Lower leg skin (tissue), 4 donors: ENCODE data around the gene IGSF21. TPM values are rescaled to one million over a fixed set of nuclear protein-coding genes. Genes with fewer than 3 reads are reported as not detected.

ENCODE experiments used
- DNase-seq, 2 donors: peaks; one replicate each; pipeline ENCODE4 v3.0.0-alpha.2; 2019; ENCODE audit warnings: low spot score in 2 of 2
- H3K4me3 ChIP-seq: fragments of 200-600 bp; sonication (generic); 2 replicates; pipeline ENCODE4 v1.5.1; 2017; ENCODE audit warnings: mild to moderate bottlenecking, low read depth; ENCODE audit not compliant: poor library complexity, severe bottlenecking
- CTCF ChIP-seq, 3 donors: fragments of 450-650 bp; IDR thresholded peaks; one replicate each; pipeline ENCODE4 v1.5.1; 2016; ENCODE audit warnings: antibody characterized with exemption in 3 of 3, mild to moderate bottlenecking in 3 of 3, moderate library complexity in 2 of 3
- POLR2A ChIP-seq, 2 donors: fragments of 450-650 bp; IDR thresholded peaks; one replicate each; pipeline ENCODE4 v1.6.1; 2016 to 2017; ENCODE audit warnings: antibody characterized with exemption in 2 of 2, mild to moderate bottlenecking in 1 of 2, moderate library complexity in 1 of 2
- WGBS, 2 donors: methylation state at CpG; one replicate each; pipeline ENCODE4 v1.1.5; 2018; 5-methylcytosine and 5-hydroxymethylcytosine counted together
- intact Hi-C: fragments of 100-400 bp; cut with DNase I; formaldehyde crosslinking; loops from one replicate; pipeline ENCODE4 v1.15.0; 2023; ENCODE audit warnings: low total_unique reads
- total RNA-seq, 4 donors: library from RNA; depleted of rRNA; stranded (reverse); fragments of >200 nt; gene quantifications; one replicate each; pipeline ENCODE4 v1.1.0, GENCODE V29; 2016

IGSF21 gene
- total RNA-seq, 4 donors from 2014 or later: 0.66 to 3.0 (median 1.3) TPM

DNA sequence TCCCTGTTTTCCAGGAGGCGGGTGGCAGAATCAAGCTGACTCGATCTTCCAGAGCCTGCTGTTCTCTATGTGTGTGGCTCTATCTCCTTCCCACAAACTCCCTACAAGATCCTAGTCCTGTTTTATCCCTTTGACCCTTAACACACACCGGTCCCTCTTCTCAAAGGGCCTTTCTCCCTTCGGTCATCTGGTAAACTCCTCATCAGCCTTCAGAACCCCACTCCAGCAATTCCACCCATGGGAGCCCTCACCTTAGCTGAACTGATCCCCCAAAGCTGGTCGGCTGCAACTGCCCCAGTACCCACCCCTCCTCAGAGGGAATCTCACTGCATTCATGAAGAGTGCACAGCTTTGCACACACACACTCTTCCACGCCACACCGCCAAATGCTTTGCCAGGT is 184.9 kb downstream of the IGSF21 start:
- TF ChIP-seq CTCF (IDR thresholded peaks at IDR 0.05): no peak
- TF ChIP-seq POLR2A (IDR thresholded peaks at IDR 0.05): no peak
- no peak for DNase-seq
- intact Hi-C loops: loop anchor here (10.0 kb wide), 1 partner anchor 282 kb away; no protein-coding TSS in a partner anchor
- no peak overlapping the region for H3K4me3 ChIP-seq
- WGBS, 2 donors: 84 to 88% methylated on average over 7 of the region's 7 CpGs

- 56 to 67% methylated on average over 6 of the region's 6 CpGs for WGBS, 2 donors
- intact Hi-C loops: loop anchor here (10.0 kb wide), 1 partner anchor 282 kb away; no protein-coding TSS in a partner anchor
- TF ChIP-seq CTCF (IDR thresholded peaks at IDR 0.05): no peak
- TF ChIP-seq POLR2A (IDR thresholded peaks at IDR 0.05): no peak
These were observed 185.7 kb downstream of the IGSF21 start for GRCh38 chr1:18293291-18293690.

DNA sequence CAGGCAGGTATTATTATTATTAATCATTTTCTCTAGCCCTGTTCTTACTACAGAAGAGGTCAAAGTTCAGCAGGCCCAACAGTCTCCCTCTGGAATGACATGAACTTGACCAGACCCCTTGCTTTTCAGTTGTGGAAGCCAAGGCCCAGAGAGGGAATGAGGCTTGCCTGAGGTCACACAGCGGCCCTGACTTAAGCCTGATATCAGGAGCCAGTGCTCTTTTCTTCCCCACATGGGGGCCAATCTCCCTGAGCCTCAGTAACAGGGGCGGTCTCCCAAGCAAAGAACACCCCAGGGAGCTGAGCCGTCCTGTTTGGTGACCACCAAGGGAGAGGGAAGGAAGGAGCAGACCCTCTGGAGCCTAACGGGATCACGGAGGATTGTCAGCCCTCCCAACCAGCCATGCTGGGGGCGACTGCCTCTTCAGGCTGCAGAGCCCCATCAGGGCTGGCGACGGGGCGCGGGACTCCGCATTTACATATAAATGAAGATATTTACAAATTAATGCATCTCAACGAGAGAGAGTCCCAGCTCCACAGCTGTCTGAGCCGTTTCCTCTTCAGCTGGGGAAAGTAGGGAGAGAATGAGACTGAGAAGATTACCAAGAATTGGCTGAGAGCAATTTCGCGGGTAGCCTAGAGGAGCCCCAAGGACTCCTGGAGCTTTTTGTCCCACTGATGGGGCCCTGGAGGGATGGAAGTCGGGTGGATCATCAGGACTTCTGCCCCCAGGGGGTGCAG is 187.0 kb downstream of the IGSF21 start:
- DNase-seq: no peak
- WGBS, 2 donors: 41 to 53% methylated on average over 16 of the region's 16 CpGs
- no peak overlapping the region for H3K4me3 ChIP-seq
- no peak for TF ChIP-seq POLR2A (IDR thresholded peaks at IDR 0.05)
- TF ChIP-seq CTCF (IDR thresholded peaks at IDR 0.05): no peak
- intact Hi-C loops: loop anchor here (10.0 kb wide), 1 partner anchor 280 kb away; no protein-coding TSS in a partner anchor

More at GRCh38 chr1:18293291-18293690, 185.7 kb downstream of the IGSF21 start:
- no peak overlapping the region for H3K4me3 ChIP-seq
- no peak for DNase-seq

DNA sequence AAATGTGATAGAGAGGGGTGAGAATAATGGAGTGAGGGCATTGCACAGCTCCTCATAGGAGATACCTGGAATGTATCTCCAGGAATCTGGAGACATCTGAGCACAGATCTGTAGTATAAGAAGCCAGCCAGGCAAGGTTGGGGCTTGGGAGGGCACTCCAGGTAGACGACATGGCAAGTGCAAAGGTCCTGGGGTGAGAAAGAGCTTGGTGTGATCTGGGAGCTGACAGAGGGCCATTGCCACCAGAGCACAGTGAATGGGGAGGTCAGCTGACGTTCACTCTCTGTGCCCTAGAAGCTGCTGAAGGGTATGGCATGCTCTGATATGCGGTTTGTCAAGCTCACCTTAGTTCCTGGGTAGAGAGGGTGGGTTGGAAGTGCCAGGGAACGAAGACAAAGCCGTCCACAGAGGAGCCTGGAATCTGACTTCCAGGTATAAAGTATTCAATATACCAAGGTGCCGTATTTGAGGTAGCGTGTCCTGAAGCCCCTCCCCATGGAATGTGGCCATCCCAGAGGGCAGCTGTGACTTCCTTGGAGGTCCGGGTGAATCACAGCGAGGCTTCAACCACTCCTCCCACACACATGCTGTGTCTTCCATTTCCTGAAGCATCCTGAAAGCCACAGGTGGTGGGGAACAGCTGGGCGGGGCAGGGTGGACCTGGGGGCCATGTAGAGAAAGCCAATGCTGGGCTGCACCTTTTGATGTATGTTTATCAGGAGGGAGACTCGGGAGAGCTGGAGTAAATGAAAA is 190.5 kb downstream of the IGSF21 start:
- 29 to 30% methylated on average over 11 of the region's 11 CpGs for WGBS, 2 donors
- intact Hi-C loops: loop anchor here (10.0 kb wide), 1 partner anchor 277 kb away; no protein-coding TSS in a partner anchor
- DNase-seq: no peak
- no peak overlapping the region for H3K4me3 ChIP-seq
- TF ChIP-seq CTCF (IDR thresholded peaks at IDR 0.05): no peak
- no peak for TF ChIP-seq POLR2A (IDR thresholded peaks at IDR 0.05)

GRCh38 chr1:18299441-18300338 is 192.1 kb downstream of the IGSF21 start:
- intact Hi-C loops: loop anchor here (10.0 kb wide), 1 partner anchor 275 kb away; no protein-coding TSS in a partner anchor

More at GRCh38 chr1:18299441-18300338, 192.1 kb downstream of the IGSF21 start:
- no peak for DNase-seq
- WGBS, 2 donors: 67% methylated on average over 7 of the region's 7 CpGs
- no peak for TF ChIP-seq POLR2A (IDR thresholded peaks at IDR 0.05)
- TF ChIP-seq CTCF (IDR thresholded peaks at IDR 0.05): no peak
- no peak overlapping the region for H3K4me3 ChIP-seq
